ENCODE data around the gene TIGIT.

Gene TIGIT

DNA sequence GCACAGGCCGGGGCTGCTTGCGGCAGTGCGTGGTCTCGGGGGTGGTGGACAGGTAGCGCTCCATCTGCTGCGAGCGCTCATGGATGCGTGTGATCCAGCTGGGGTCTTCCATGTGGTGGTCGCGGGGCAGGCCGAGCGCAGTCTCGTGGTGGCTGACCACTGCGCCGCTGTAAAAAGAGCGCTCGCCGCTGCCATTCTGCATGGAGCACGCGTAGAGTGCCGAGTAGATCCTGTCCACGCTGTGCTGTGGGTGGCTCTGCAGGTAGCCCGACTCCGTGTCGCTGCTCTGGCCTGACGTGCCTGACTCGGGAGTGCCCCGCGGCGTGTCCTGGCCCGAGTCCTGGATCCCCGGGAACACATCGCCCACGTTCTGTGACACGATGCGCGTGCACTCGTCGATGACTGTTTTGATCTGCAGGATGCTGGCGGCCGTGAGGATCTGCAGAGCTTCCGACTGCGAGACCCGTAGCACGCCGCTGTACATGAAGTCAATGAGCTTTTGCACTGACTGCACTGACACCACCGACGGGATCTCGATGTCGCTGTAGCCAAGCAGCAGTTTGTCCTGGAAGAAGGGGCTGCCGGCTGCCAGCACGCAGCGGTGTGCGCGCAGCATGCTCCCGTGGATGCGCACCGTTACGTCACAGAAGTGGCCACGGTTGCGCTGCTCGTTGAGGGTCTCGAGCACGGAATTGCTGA lies 57.4 kb downstream of the TIGIT start:
- DNase-seq (ENCODE audit: extremely low read depth in 1 of 2, low read depth in 1 of 2): no peak

GRCh38 chr3:114351822-114352145 lies 58.0 kb downstream of the TIGIT start:
- no peak for DNase-seq (ENCODE audit: extremely low read depth in 1 of 2, low read depth in 1 of 2)

DNA sequence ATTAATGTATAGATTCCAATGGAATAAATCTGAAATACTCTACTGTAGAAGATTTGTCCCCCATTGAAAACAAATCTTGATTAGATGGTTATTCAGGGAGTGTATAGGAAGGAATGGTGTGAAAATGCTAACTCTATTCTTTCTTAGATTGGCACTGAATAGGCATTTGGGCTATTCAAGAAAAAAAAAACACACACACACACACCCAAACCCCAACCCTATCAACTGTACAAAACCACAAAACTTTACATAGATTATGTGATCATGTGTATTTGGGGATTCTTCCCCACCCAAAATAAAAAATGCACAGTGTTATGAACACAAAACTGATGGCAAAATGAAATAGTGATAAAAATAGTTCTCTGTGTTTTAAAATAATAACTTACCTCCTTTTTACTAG lies 61.8 kb downstream of the TIGIT start:
- no peak for DNase-seq (ENCODE audit: extremely low read depth in 1 of 2, low read depth in 1 of 2)

DNA sequence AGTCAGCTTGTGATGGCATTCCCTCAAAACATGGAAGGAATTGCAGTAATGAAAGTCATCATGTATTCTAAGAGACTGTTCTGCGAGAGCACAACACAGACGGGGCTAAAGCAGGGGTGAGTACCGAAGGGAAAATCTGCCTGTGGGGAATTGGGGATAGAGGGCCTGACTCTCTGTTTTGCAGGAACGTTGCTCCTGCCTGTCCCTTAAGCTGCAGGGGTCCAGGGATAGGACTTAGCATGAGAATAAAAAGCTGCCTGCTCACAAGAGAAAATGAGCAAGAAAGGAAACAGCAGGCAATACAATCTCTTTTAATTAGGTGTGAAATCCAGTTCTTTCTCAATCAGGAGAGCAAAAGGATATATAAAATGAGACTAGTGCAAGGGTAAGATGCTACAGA lies 62.2 kb downstream of the TIGIT start:
- DNase-seq (ENCODE audit: extremely low read depth in 1 of 2, low read depth in 1 of 2): no peak

DNA sequence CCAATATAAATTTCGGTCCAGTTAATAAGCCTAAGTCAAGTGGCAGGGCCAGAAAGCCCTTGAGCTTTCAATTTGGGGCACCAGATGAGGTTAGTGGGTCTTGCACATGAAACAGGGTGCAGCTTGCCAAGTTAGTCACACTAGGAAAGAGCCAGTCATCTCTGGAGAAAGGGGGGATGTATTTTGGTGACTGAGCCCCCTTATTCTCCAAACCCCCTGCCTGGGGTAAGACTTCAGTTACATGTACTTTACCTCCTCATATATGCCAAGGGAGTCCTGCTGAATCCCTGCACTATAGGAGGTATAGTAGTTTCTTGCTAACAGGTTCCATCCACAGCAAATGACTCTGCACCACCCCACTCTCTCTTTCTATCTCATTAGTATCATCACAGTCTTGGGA lies 62.7 kb downstream of the TIGIT start:
- no peak for DNase-seq (ENCODE audit: extremely low read depth in 1 of 2, low read depth in 1 of 2)

Measured in stimulated activated CD8-positive, alpha-beta memory T cell treated with anti-CD3 and anti-CD28 coated beads, Interleukin-7, amount 100 ng/mL, for 48 hours (primary cell).